Activated CD4-positive, alpha-beta memory T cell treated with anti-CD3 and anti-CD28 coated beads for 36 hours (primary cell): ENCODE measurements around the gene SORCS1. TPM values are rescaled to one million over a fixed set of nuclear protein-coding genes. Genes with fewer than 3 reads are reported as not detected.

ENCODE experiments used
- CTCF ChIA-PET: fragments of 350-600 bp; sonication (Branson Sonifier 250); formaldehyde crosslinking; loops from one replicate; lab custom pipeline; 2021; ENCODE audit warnings: antibody characterized with exemption, inconsistent platforms; lab: Charles Lee
- POLR2A ChIA-PET: fragments of 350-600 bp; sonication (Branson Sonifier 250); formaldehyde crosslinking; loops from one replicate; lab custom pipeline; 2021; ENCODE audit warnings: antibody characterized with exemption; lab: Charles Lee
- DNase-seq: peaks from one replicate; pipeline ENCODE4 v3.0.0-alpha.2; 2020
- H3K27ac Mint-ChIP-seq: one replicate; pipeline ENCODE4 v1.8.0; 2021; ENCODE audit warnings: mixed read lengths
- H3K27me3 Mint-ChIP-seq: one replicate; pipeline ENCODE4 v1.8.0; 2021; ENCODE audit warnings: mixed read lengths
- H3K36me3 Mint-ChIP-seq: one replicate; pipeline ENCODE4 v1.8.0; 2021; ENCODE audit warnings: mixed read lengths
- H3K4me1 Mint-ChIP-seq: one replicate; pipeline ENCODE4 v1.8.0; 2021; ENCODE audit warnings: low read depth, mixed read lengths
- H3K4me3 Mint-ChIP-seq: one replicate; pipeline ENCODE4 v1.8.0; 2021; ENCODE audit warnings: mild to moderate bottlenecking, mixed read lengths
- H3K9me3 Mint-ChIP-seq: one replicate; pipeline ENCODE4 v1.8.0; 2021; ENCODE audit warnings: mixed read lengths
- intact Hi-C: fragments of 100-400 bp; cut with micrococcal nuclease; formaldehyde crosslinking; loops from one replicate; pipeline ENCODE4 v1.15.1; 2023
- total RNA-seq, 2 experiments: library from RNA; stranded (reverse); gene quantifications; one replicate each; pipeline ENCODE4 v1.2.3, GENCODE V29; 2021

The SORCS1 gene
- total RNA-seq, 2 experiments from 2014 or later: not detected

GRCh38 chr10:106631016-106631702, 533.3 kb downstream of the SORCS1 start:
- intact Hi-C loops: no loop called here

DNA sequence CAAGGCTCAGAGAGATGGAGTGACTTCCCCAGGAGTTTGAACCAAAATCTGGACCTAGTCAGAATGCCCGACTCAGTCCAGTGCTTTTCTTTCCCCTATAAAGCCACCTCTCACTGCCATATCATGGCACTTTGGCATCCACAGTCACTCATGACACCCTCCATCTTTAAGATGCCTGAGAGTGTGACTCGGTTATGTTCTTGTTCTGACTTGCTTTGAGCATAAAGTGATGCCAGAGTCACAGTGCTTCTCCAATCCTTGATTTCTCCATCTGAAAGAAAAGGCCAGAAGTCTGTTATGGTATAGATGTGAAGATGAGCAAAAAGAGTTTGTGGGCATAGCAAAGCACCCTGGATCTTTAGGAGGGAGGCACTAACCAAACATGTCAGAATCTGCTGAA, 538.1 kb downstream of the SORCS1 start:
- DNase-seq: no peak
- no peak overlapping the region for H3K27ac Mint-ChIP-seq
- no peaks in the 10 kb centered on the region for H3K4me1 Mint-ChIP-seq
- intact Hi-C loops: no loop called here
- no peaks in the 10 kb centered on the region for H3K9me3 Mint-ChIP-seq
- no peak overlapping the region for H3K4me3 Mint-ChIP-seq
- no peaks in the 10 kb centered on the region for H3K27me3 Mint-ChIP-seq
- H3K36me3 Mint-ChIP-seq: no peaks in the 10 kb centered on the region
- ChIA-PET POLR2A (no interaction called here), CTCF (interaction anchor here (2.2 kb wide), 1 partner anchor 11 kb away, joined by 7 read pairs; no protein-coding TSS in a partner anchor)

More at GRCh38 chr10:106631016-106631702, 533.3 kb downstream of the SORCS1 start:
- no peak for DNase-seq
- Mint-ChIP-seq H3K27me3 (no peaks in the 10 kb centered on the region), H3K36me3 (no peaks in the 10 kb centered on the region), H3K4me1 (no peaks in the 10 kb centered on the region), H3K9me3 (peaks cover 5% of the 10 kb centered on the region), H3K27ac (no peak overlapping the region), H3K4me3 (no peak overlapping the region)
- ChIA-PET CTCF (no interaction called here), POLR2A (no interaction called here)

DNA sequence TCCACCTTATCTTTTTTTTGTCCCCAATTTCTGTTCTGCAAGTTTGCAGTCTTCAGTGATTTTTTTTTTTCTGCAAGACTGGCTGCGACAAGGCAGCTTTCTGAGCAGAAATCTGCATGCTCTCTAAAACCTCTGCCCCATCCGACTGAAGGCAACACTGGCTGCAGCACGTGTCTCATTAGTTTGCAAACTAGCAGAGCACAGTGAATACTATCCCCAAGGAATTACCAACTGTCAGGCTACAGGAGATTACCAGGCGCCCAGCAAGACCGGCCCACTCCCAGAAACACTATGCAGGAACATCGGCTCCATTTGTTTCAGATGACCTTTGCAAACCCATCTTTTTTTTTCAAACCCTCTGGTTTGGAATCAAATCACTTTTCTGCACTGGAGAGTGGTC, 538.8 kb downstream of the SORCS1 start:
- intact Hi-C loops: no loop called here
- no peak overlapping the region for H3K27ac Mint-ChIP-seq
- H3K4me3 Mint-ChIP-seq: no peak overlapping the region
- no peaks in the 10 kb centered on the region for H3K27me3 Mint-ChIP-seq
- ChIA-PET POLR2A (no interaction called here), CTCF (interaction anchor here (0.6 to 1.4 kb wide), 3 partner anchors 12 to 700 kb away, joined by 3 read pairs; no protein-coding TSS in a partner anchor)
- DNase-seq: no peak
- no peaks in the 10 kb centered on the region for H3K36me3 Mint-ChIP-seq
- no peaks in the 10 kb centered on the region for H3K4me1 Mint-ChIP-seq
- no peaks in the 10 kb centered on the region for H3K9me3 Mint-ChIP-seq

DNA sequence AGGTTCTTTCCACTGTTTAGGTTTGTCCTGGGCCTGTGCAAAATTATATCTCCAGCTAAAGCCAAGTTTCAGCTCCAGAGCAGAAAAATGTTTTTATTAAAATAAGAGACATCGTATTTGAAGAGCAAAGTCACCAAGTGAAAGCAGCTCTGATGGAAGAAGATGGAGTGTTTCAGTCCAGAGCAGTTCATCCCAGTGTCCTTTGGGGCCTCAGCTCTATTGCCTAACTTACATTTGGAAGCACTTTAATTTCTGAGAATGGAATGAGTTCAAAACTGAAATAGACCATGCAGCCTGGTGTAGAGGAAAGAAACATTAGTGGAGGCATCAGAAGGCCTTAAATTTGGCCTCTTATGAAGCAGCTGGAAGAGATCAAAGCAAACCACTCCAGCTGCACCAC, 545.2 kb downstream of the SORCS1 start:
- Mint-ChIP-seq H3K4me3 (no peak overlapping the region), H3K27ac (no peak overlapping the region), H3K27me3 (no peaks in the 10 kb centered on the region), H3K36me3 (no peaks in the 10 kb centered on the region), H3K4me1 (no peaks in the 10 kb centered on the region), H3K9me3 (no peaks in the 10 kb centered on the region)
- no peak for DNase-seq
- ChIA-PET CTCF (no interaction called here), POLR2A (no interaction called here)
- intact Hi-C loops: no loop called here

DNA sequence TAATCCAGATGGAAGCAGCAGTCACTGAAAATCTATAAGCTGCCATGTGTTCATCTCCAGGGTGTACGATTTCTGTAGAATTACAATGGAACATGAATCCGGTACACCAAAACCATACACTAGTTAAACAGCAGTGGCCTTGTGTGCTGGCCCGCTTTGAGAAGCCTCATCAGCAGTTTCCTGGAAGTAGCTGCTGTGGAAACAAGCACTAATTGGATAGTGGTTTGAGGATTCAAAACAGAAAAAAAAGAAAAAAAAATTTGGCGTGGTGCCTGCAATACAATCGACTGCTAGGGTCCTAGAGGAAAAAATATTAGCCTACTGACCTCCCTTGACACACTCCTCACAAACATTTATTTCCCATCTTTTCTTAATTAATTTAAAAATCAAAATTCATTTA, 545.9 kb downstream of the SORCS1 start:
- H3K4me1 Mint-ChIP-seq: no peaks in the 10 kb centered on the region
- POLR2A ChIA-PET: no interaction called here
- DNase-seq: no peak

GRCh38 chr10:106615081-106615480, 549.4 kb downstream of the SORCS1 start:
- Mint-ChIP-seq H3K4me3 (no peak overlapping the region), H3K27me3 (no peaks in the 10 kb centered on the region)

More for the DNA sequence above, 545.9 kb downstream of the SORCS1 start:
- intact Hi-C loops: no loop called here
- H3K27ac Mint-ChIP-seq: no peak overlapping the region
- CTCF ChIA-PET: no interaction called here
- H3K4me3 Mint-ChIP-seq: no peak overlapping the region
- H3K36me3 Mint-ChIP-seq: no peaks in the 10 kb centered on the region
- H3K27me3 Mint-ChIP-seq: no peaks in the 10 kb centered on the region
- no peaks in the 10 kb centered on the region for H3K9me3 Mint-ChIP-seq

DNA sequence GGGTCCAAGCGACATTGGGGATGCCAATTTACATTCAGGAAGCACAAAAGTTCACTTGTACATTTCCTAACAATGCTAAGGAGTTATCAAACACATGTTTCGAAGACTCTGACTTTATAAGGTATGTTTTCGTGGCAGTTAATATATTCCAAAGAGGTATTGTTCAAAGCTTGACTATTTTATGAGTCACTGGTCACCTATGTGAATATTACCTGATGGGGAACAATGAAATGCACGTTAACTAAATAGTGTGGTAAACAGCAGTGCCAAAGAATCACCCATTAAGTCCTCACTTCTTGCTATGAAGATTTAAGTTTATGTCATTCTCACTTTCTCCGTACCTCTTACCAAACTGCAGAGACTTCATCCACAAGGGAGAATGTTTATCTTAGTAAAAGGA, 550.2 kb downstream of the SORCS1 start:
- intact Hi-C loops: no loop called here
- no peak for DNase-seq
- H3K36me3 Mint-ChIP-seq: no peaks in the 10 kb centered on the region
- ChIA-PET CTCF (no interaction called here), POLR2A (no interaction called here)
- no peak overlapping the region for H3K27ac Mint-ChIP-seq
- H3K4me1 Mint-ChIP-seq: no peaks in the 10 kb centered on the region
- H3K9me3 Mint-ChIP-seq: no peaks in the 10 kb centered on the region
- no peaks in the 10 kb centered on the region for H3K27me3 Mint-ChIP-seq
- no peak overlapping the region for H3K4me3 Mint-ChIP-seq

More at GRCh38 chr10:106615081-106615480, 549.4 kb downstream of the SORCS1 start:
- POLR2A ChIA-PET: no interaction called here
- Mint-ChIP-seq H3K9me3 (no peaks in the 10 kb centered on the region), H3K36me3 (no peaks in the 10 kb centered on the region), H3K4me1 (no peaks in the 10 kb centered on the region), H3K27ac (no peak overlapping the region)
- CTCF ChIA-PET: no interaction called here
- intact Hi-C loops: no loop called here
- DNase-seq: no peak

DNA sequence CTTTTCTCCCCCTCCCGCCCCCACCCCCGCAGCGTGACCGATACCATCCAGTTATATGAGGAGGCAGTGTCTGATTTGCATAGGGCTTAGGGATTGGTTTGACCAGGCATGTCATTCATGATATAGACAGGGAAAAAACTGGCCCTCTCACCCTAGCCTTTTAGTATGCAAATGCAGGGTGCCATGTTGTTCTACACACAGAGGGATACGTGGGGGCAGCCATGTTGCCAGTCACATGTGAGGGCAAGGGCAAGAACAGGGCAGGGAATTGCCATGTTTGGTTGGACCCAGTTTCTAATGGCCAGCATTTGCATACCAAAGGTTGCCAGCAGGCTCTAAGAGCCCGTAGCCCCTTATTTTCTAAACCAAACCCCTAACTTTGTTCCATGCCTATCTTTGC, 552.1 kb downstream of the SORCS1 start:
- no peaks in the 10 kb centered on the region for H3K4me1 Mint-ChIP-seq
- no peak overlapping the region for H3K4me3 Mint-ChIP-seq
- H3K36me3 Mint-ChIP-seq: no peaks in the 10 kb centered on the region
- intact Hi-C loops: no loop called here
- POLR2A ChIA-PET: no interaction called here
- H3K27me3 Mint-ChIP-seq: no peaks in the 10 kb centered on the region
- no peak overlapping the region for H3K27ac Mint-ChIP-seq
- DNase-seq: no peak
- CTCF ChIA-PET: no interaction called here
- no peaks in the 10 kb centered on the region for H3K9me3 Mint-ChIP-seq

DNA sequence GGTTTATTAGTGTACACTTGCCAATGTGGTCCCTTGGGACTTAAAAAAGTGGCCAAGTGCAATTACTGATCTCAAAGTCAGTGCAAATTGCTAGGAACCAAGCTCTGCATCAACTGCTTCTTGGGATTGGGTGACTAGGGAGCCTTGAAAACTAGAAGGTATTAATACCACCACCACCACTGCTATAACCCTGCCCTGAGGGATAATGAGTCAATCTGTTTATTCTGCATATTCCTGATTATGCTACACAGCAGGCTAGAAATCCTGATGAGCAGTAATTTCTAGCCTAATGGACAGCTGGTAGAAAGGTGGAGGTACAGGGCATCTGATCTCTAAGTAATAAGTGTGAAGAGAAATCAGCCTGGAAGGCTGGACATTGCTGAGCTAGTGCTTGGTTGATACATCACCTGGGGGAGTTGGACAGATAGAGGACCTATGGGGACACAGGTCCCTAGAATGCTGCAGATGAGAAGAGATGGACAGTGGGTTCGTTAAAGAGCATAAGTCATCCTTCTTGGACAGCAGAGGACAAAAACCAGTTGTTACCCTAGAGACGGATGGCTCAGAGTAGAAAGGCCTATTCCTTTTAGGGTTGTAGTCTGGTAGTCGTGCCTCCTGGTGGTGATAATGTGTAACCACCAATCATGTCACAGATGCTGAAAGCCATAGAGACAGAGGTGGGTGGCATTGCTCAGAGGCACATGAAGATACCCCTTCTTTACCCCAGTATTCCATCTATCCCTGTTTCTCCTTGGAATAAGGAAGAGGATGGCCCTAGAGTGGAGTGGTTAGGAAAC, 554.8 kb downstream of the SORCS1 start:
- no peak for DNase-seq
- POLR2A ChIA-PET: no interaction called here
- no peaks in the 10 kb centered on the region for H3K27me3 Mint-ChIP-seq
- peaks cover 2% of the 10 kb centered on the region for H3K9me3 Mint-ChIP-seq
- H3K27ac Mint-ChIP-seq: no peak overlapping the region
- intact Hi-C loops: no loop called here
- H3K4me3 Mint-ChIP-seq: no peak overlapping the region
- no peaks in the 10 kb centered on the region for H3K4me1 Mint-ChIP-seq
- CTCF ChIA-PET: no interaction called here
- no peaks in the 10 kb centered on the region for H3K36me3 Mint-ChIP-seq

- intact Hi-C loops: no loop called here
- CTCF ChIA-PET: interaction anchor here (1.2 kb wide), 1 partner anchor 15 kb away, joined by 3 read pairs; no protein-coding TSS in a partner anchor
- H3K4me1 Mint-ChIP-seq: no peaks in the 10 kb centered on the region
- no peak overlapping the region for H3K4me3 Mint-ChIP-seq
- POLR2A ChIA-PET: no interaction called here
- H3K27ac Mint-ChIP-seq: no peak overlapping the region
- peaks cover 2% of the 10 kb centered on the region for H3K9me3 Mint-ChIP-seq
- no peaks in the 10 kb centered on the region for H3K36me3 Mint-ChIP-seq
- DNase-seq: no peak
- H3K27me3 Mint-ChIP-seq: no peaks in the 10 kb centered on the region
Observed at GRCh38 chr10:106608066-106608465, 556.4 kb downstream of the SORCS1 start.

- no peak overlapping the region for H3K4me3 Mint-ChIP-seq
- intact Hi-C loops: no loop called here
- H3K4me1 Mint-ChIP-seq: no peaks in the 10 kb centered on the region
- DNase-seq: no peak
- H3K27me3 Mint-ChIP-seq: no peaks in the 10 kb centered on the region
- CTCF ChIA-PET: no interaction called here
- H3K36me3 Mint-ChIP-seq: no peaks in the 10 kb centered on the region
- no peaks in the 10 kb centered on the region for H3K9me3 Mint-ChIP-seq
- no peak overlapping the region for H3K27ac Mint-ChIP-seq
- POLR2A ChIA-PET: no interaction called here
Observed at GRCh38 chr10:106595281-106595680, 569.2 kb downstream of the SORCS1 start.

GRCh38 chr10:106593876-106594275, 570.6 kb downstream of the SORCS1 start:
- no peaks in the 10 kb centered on the region for H3K4me1 Mint-ChIP-seq
- no peaks in the 10 kb centered on the region for H3K9me3 Mint-ChIP-seq
- no peaks in the 10 kb centered on the region for H3K36me3 Mint-ChIP-seq
- H3K4me3 Mint-ChIP-seq: no peak overlapping the region
- intact Hi-C loops: no loop called here
- CTCF ChIA-PET: no interaction called here
- POLR2A ChIA-PET: interaction anchor here (0.7 kb wide), 1 partner anchor 121 kb away, joined by 3 read pairs; no protein-coding TSS in a partner anchor
- no peak overlapping the region for H3K27ac Mint-ChIP-seq
- no peaks in the 10 kb centered on the region for H3K27me3 Mint-ChIP-seq
- no peak for DNase-seq
